Muscle layer of duodenum (tissue), 2 donors: ENCODE data around the gene SURF6.
A peak's percentile ranks its signal among the peaks of the same experiment; 100 is the strongest.
"Not testable (repeated sequence)": the region's sequence is repeated elsewhere in the genome, so short reads cannot be mapped to it uniquely, and the experiment has no call there.

Experiments
- H3K27ac ChIP-seq: one replicate; pipeline ENCODE4 v1.7.0; 2013; ENCODE audit warnings: mild to moderate bottlenecking, low read length
- H3K27me3 ChIP-seq: one replicate; pipeline ENCODE4 v1.7.0; 2013; ENCODE audit warnings: low read depth, mild to moderate bottlenecking, control low read depth, low read length
- H3K36me3 ChIP-seq, 2 donors: one replicate each; pipeline ENCODE4 v1.7.0; 2013; ENCODE audit warnings: low read length in 2 of 2, control low read depth in 1 of 2, mild to moderate bottlenecking in 1 of 2; ENCODE audit not compliant: insufficient read depth in 2 of 2, control insufficient read depth in 1 of 2
- H3K4me1 ChIP-seq, 2 donors: one replicate each; pipeline ENCODE4 v1.7.0; 2013; ENCODE audit warnings: low read length in 2 of 2, mild to moderate bottlenecking in 2 of 2, control low read depth in 1 of 2, moderate library complexity in 1 of 2; ENCODE audit not compliant: insufficient read depth in 2 of 2, control insufficient read depth in 1 of 2
- H3K4me3 ChIP-seq, 2 donors: one replicate each; pipeline ENCODE4 v1.7.0; 2013; ENCODE audit warnings: low read length in 2 of 2, low read depth in 1 of 2, mild to moderate bottlenecking in 1 of 2
- H3K9me3 ChIP-seq, 2 donors: one replicate each; pipeline ENCODE4 v1.7.0; 2013; ENCODE audit warnings: low read length in 2 of 2, control low read depth in 1 of 2, mild to moderate bottlenecking in 1 of 2; ENCODE audit not compliant: control insufficient read depth in 1 of 2
- donor health status: healthy.

Gene SURF6

DNA sequence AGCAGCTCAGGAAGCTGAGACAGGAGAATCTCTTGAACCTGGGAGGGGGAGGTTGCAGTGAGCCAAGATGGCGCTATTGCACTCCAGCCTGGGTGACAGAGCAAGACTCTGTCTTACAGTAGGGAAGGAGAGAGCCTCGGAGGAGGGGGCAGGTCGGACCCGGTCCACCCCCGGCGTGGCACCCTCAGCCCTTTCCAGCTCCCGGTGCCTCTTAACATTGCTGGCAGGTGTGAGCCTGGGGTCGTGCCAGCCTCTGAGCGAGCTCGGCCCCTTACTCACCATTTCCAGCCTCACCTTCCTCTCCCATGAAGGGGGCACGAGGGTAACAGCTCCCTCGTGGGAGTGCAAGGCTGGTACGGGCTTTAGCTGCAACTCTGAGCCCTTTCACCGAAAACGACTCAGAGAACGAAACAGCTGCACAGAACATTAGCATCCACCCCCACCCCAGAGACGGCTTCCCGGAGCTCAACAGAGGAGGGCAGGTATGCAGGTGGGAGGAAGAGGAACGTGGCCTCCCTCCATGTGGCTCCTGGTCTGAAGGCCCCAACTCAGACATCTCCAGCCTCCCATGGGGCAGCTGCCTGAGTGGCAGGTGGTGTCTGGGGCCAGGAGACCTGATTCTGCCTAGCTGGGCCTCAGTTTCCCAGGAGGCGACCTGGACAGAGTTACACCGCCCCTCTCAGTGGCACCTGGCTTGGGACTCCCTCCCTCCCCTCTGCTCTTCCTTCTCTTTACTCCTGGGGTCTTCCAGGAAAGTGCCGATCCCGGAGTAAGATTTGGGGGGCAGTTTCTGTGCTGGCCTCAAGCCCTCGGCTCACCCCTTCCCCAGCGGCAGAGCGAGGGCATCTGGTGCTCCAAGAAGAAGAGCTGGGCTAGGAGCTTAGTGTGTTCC, 32.5 kb downstream of the SURF6 start:
- Histone ChIP-seq H3K36me3 (no peaks in the 10 kb centered on the region), H3K27ac (no peak overlapping the region), H3K27me3 (no peaks in the 10 kb centered on the region), H3K4me1 (peaks cover 0 to 5% of the 10 kb centered on the region in 2 donors), H3K9me3 (no peaks in the 10 kb centered on the region), H3K4me3 (no peak overlapping the region)

- no peak overlapping the region for H3K4me3 ChIP-seq
- H3K36me3 ChIP-seq: no peaks in the 10 kb centered on the region
- no peaks in the 10 kb centered on the region for H3K9me3 ChIP-seq
- H3K27me3 ChIP-seq: no peaks in the 10 kb centered on the region
- H3K27ac ChIP-seq: no peak overlapping the region
- peaks cover 0 to 2% of the 10 kb centered on the region in 2 donors for H3K4me1 ChIP-seq
These were observed 34.4 kb downstream of the SURF6 start for GRCh38 chr9:133301253-133302230.

- H3K27ac ChIP-seq, H3K4me1 ChIP-seq, H3K27me3 ChIP-seq, H3K9me3 ChIP-seq, H3K4me3 ChIP-seq, H3K36me3 ChIP-seq: not testable (repeated sequence)
These were observed 36.0 kb downstream of the SURF6 start for GRCh38 chr9:133299996-133300395.

DNA sequence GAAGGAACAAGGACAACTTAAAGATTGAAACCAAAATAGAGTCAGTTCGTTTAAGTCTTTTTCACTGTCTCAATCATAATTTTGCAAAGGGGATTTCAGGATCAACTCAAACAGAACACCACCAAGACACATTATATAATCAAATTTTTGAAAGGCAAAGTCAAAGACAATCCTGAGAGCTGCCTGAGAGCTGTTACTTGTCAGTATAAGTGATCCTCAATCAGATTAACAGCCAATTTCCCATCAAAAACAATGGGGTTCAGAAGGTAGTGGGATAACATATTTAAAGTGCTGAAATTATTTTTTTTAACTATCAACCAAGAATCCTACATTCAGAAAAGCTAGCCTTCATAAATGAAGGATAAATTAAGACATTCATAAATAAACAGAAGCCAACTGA, 41.7 kb downstream of the SURF6 start:
- Histone ChIP-seq H3K36me3 (no peaks in the 10 kb centered on the region), H3K27me3 (no peaks in the 10 kb centered on the region), H3K4me3 (no peak overlapping the region), H3K27ac (no peak overlapping the region), H3K9me3 (peaks cover 0 to 3% of the 10 kb centered on the region in 2 donors), H3K4me1 (no peaks in the 10 kb centered on the region)

- no peaks in the 10 kb centered on the region for H3K36me3 ChIP-seq
- no peak overlapping the region for H3K4me3 ChIP-seq
- no peak overlapping the region for H3K27ac ChIP-seq
- H3K9me3 ChIP-seq: peaks cover 0 to 3% of the 10 kb centered on the region in 2 donors
- H3K27me3 ChIP-seq: no peaks in the 10 kb centered on the region
- no peaks in the 10 kb centered on the region for H3K4me1 ChIP-seq
These were observed 45.2 kb downstream of the SURF6 start for GRCh38 chr9:133290751-133291302.

DNA sequence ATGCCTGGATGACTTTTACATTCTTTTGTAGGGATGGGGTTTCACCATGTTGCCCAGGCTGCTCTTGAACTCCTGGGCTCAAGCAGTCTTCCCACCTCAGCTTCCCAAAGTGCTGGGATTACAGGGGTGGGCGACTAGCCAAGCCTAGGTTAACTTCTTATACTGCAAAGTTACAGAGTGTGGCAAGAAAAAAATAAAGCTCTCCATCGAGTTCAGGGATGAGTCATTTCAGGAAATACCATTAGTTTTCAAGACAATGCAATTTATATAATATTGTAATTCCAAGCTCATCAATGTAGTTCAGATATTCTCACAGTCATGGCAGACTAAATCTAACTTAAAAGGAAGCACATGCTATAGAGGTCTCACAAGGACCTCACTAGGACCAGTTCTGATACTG, 49.5 kb downstream of the SURF6 start:
- H3K9me3 ChIP-seq: peaks cover 0 to 3% of the 10 kb centered on the region in 2 donors
- no peaks in the 10 kb centered on the region for H3K27me3 ChIP-seq
- no peak overlapping the region for H3K4me3 ChIP-seq

GRCh38 chr9:133285252-133285775, 50.7 kb downstream of the SURF6 start:
- Histone ChIP-seq H3K27me3 (peaks cover 6% of the 10 kb centered on the region), H3K27ac (no peak overlapping the region), H3K36me3 (no peaks in the 10 kb centered on the region), H3K4me1 (no peaks in the 10 kb centered on the region), H3K4me3 (no peak overlapping the region), H3K9me3 (no peaks in the 10 kb centered on the region)

More for the DNA sequence above, 49.5 kb downstream of the SURF6 start:
- Histone ChIP-seq H3K4me1 (no peaks in the 10 kb centered on the region), H3K27ac (no peak overlapping the region), H3K36me3 (no peaks in the 10 kb centered on the region)

GRCh38 chr9:133284362-133284761, 51.6 kb downstream of the SURF6 start:
- Histone ChIP-seq H3K36me3 (no peaks in the 10 kb centered on the region), H3K4me3 (no peak overlapping the region), H3K4me1 (no peaks in the 10 kb centered on the region), H3K27me3 (peaks cover 6% of the 10 kb centered on the region), H3K27ac (no peak overlapping the region), H3K9me3 (no peaks in the 10 kb centered on the region)

DNA sequence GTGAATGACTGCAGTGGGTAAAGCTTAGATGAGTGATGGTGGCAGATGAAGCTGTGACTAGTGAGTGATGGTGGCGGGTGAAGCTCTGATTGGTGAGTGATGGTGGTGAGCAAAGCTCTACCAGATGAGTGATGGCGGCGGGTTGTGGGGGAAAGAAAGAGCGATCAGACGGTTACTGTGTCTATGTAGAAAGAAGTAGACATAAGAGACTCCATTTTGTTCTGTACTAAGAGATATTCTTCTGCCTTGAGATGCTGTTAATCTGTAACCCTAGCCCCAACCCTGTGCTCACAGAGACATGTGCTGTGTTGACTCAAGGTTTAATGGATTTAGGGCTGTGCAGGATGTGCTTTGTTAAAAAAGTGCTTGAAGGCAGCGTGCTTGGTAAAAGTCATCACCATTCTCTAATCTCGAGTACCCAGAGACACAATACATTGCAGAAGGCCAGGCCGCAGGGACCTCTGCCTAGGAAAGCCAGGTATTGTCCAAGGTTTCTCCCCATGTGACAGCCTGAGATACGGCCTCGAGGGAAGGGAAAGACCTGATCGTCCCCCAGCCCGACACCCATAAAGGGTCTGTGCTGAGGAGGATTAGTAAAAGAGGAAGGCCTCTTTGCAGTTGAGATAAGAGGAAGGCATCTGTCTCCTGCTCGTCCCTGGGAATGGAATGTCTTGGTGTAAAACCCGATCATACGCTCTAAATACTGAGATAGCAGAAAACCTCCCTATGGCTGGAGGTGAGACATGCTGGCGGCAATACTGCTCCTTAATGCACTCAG, 52.5 kb downstream of the SURF6 start:
- not testable (repeated sequence) for H3K36me3 ChIP-seq, H3K4me3 ChIP-seq, H3K9me3 ChIP-seq, H3K4me1 ChIP-seq, H3K27ac ChIP-seq, H3K27me3 ChIP-seq

GRCh38 chr9:133282464-133283238, 53.3 kb downstream of the SURF6 start:
- no peaks in the 10 kb centered on the region for H3K36me3 ChIP-seq
- H3K4me1 ChIP-seq: no peaks in the 10 kb centered on the region
- H3K9me3 ChIP-seq: peaks cover 0 to 7% of the 10 kb centered on the region in 2 donors
- no peak overlapping the region for H3K4me3 ChIP-seq
- peak overlapping the region; percentile 60 for H3K27ac ChIP-seq
- peaks cover 6% of the 10 kb centered on the region for H3K27me3 ChIP-seq
